ENCODE data around the gene KDM2A. TPM values are rescaled to one million over a fixed set of nuclear protein-coding genes. Genes with fewer than 3 reads are reported as not detected.
A peak's percentile ranks its signal among the peaks of the same experiment; 100 is the strongest.
"Not testable (repeated sequence)": the region's sequence is repeated elsewhere in the genome, so short reads cannot be mapped to it uniquely, and the experiment has no call there.

KDM2A gene
- total RNA-seq, 1 experiment from 2014 or later: 120 TPM

DNA sequence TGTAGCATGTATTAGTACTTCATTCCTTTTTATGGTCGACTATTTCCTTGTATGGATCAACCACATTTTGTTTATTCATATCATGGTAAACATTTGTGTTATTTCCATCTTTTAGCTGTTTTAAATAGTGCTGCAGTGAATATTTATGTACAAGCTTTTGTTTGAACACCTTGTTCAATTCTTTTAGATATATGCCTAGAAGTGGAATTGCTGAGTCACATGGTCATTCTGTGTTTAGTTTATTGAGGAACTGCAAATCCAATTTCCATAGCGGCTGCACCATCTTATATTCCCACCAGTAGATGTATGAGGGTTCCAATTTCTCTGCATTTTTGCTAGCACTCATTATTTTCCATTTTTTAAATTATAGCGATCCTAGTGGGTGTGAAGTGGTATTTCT lies 85.8 kb downstream of the KDM2A start:
- no peak for DNase-seq
- POLR2A ChIA-PET (ENCODE audit: unreplicated experiment): no interaction called here

GRCh38 chr11:67209222-67209621 lies 90.2 kb downstream of the KDM2A start:
- H4K20me1 ChIP-seq (ENCODE audit: insufficient read depth); DNase-seq; H3K27ac ChIP-seq; H3K79me2 ChIP-seq (ENCODE audit: low read depth); BruUV-seq (replicated peaks); H3K4me1 ChIP-seq (replicated peaks; ENCODE audit: insufficient read depth); H3K4me2 ChIP-seq; H3K4me3 ChIP-seq; POLR2A ChIA-PET (ENCODE audit: unreplicated experiment); H3K27me3 ChIP-seq (ENCODE audit: insufficient read depth, low read depth); H3K9me3 ChIP-seq (ENCODE audit: insufficient read depth, low read depth); H3K9me2 ChIP-seq (ENCODE audit: insufficient read depth); H2AFZ ChIP-seq; intact Hi-C loops (cut with micrococcal nuclease; ENCODE audit: unreplicated experiment); CTCF ChIA-PET: not testable (repeated sequence)
- Histone ChIP-seq H3F3A (ENCODE audit: insufficient read depth, low read depth) (peaks cover 29% of the 10 kb centered on the region), H3K36me3 (ENCODE audit: low read depth) (peaks cover 28% of the 10 kb centered on the region)

More for the DNA sequence above, 85.8 kb downstream of the KDM2A start:
- no TSS peak for BruUV-seq (replicated peaks)
- intact Hi-C loops (cut with micrococcal nuclease; ENCODE audit: unreplicated experiment): no loop called here
- CTCF ChIA-PET: interaction anchor here (0.6 kb wide), 1 partner anchor 168 kb away, joined by 3 read pairs; the partner anchor contains the start of gene CLCF1
- no peak for TF ChIP-seq CTCF (conservative IDR thresholded peaks at IDR 0.05)
- TF ChIP-seq EZH2 (IDR thresholded peaks at IDR 0.05; ENCODE audit: low read depth): no peak
- H3K36me3 ChIP-seq (ENCODE audit: low read depth): peaks cover 21% of the 10 kb centered on the region
- no peak overlapping the region for H3K4me2 ChIP-seq
- no peak overlapping the region for H3K4me3 ChIP-seq
- H3K79me2 ChIP-seq (ENCODE audit: low read depth): no peaks in the 10 kb centered on the region
- H2AFZ ChIP-seq: no peak overlapping the region
- no peaks in the 10 kb centered on the region for H3K27me3 ChIP-seq (ENCODE audit: insufficient read depth, low read depth)
- peak overlapping the region; percentile 17 for H3K27ac ChIP-seq
- H3F3A ChIP-seq (ENCODE audit: insufficient read depth, low read depth): peaks cover 29% of the 10 kb centered on the region
- H3K4me1 ChIP-seq (replicated peaks; ENCODE audit: insufficient read depth): peaks cover 5% of the 10 kb centered on the region; the same call in 1 of the 2 replicates
- no peaks in the 10 kb centered on the region; the same call in 1 of the 2 replicates for H3K9me3 ChIP-seq (ENCODE audit: insufficient read depth, low read depth)
- H3K9me2 ChIP-seq (ENCODE audit: insufficient read depth): no peaks in the 10 kb centered on the region
- H4K20me1 ChIP-seq (ENCODE audit: insufficient read depth): no peaks in the 10 kb centered on the region

DNA sequence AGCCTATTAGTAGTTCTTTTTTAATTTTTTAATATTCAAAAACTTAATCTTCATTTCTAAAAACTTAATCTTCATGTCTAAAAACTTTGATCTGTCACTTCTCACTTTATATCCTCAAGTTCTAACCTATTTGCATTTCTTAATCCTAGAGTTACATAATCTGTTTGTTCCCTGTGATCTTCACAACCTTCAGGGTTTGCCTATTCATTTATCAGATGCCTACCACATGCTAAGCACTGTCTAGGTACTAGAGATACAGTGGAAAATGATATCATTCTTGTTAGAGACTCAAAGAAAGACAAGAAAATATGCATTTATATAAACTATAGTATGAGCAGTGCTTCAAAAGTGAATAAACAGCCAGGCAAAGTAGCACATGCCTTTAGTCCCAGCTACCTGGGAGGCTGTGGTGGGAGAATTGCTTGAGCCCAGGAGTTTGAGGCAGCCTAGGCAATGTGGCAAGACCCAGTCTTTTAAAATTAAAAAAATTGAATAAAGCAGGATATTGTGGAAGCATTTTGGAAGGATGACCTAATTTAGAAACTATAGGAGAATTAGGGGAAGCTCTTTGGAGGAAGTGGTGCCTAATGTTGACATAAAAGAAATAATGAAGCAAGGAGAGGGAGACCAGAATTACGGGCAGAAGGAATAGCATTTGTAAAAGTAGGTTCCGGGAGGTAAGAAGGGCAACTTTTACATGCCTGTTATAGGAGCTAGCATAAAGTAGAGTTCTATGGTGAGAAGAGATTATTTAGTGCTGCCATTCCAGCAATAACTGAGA lies 92.8 kb downstream of the KDM2A start:
- no peak overlapping the region for H3K4me3 ChIP-seq
- H3K27ac ChIP-seq: no peak overlapping the region
- DNase-seq: no peak
- H3K4me2 ChIP-seq: no peak overlapping the region
- H3K79me2 ChIP-seq (ENCODE audit: low read depth): no peaks in the 10 kb centered on the region
- H2AFZ ChIP-seq: no peak overlapping the region
- H3K9me3 ChIP-seq (ENCODE audit: insufficient read depth, low read depth): no peaks in the 10 kb centered on the region
- H3K4me1 ChIP-seq (replicated peaks; ENCODE audit: insufficient read depth): no peaks in the 10 kb centered on the region
- CTCF ChIA-PET: interaction anchor here (0.5 to 0.6 kb wide), 2 partner anchors 134 to 176 kb away, joined by 3 to 12 read pairs; no protein-coding TSS in a partner anchor
- peaks cover 34% of the 10 kb centered on the region; the same call in 1 of the 2 replicates for H3K36me3 ChIP-seq (ENCODE audit: low read depth)
- BruUV-seq (replicated peaks): no TSS peak
- no peaks in the 10 kb centered on the region for H3K9me2 ChIP-seq (ENCODE audit: insufficient read depth)
- TF ChIP-seq CTCF (conservative IDR thresholded peaks at IDR 0.05) (no peak), EZH2 (IDR thresholded peaks at IDR 0.05; ENCODE audit: low read depth) (no peak)
- intact Hi-C loops (cut with micrococcal nuclease; ENCODE audit: unreplicated experiment): no loop called here
- no peaks in the 10 kb centered on the region for H3K27me3 ChIP-seq (ENCODE audit: insufficient read depth, low read depth)
- H3F3A ChIP-seq (ENCODE audit: insufficient read depth, low read depth): peaks cover 21% of the 10 kb centered on the region
- no peaks in the 10 kb centered on the region for H4K20me1 ChIP-seq (ENCODE audit: insufficient read depth)
- POLR2A ChIA-PET (ENCODE audit: unreplicated experiment): interaction anchor here (0.6 to 0.7 kb wide), 2 partner anchors 103 to 149 kb away, joined by 4 to 7 read pairs; no protein-coding TSS in a partner anchor
